ENCODE measurements around the gene NTSR1. TPM values are rescaled to one million over a fixed set of nuclear protein-coding genes. Genes with fewer than 3 reads are reported as not detected.

The NTSR1 gene
- total and polyA plus RNA-seq, 2 of the 8 experiments (the other 6 are each of a cell fraction or from before 2014, with no cell fraction given), result 0.53 to 0.89 TPM

DNA sequence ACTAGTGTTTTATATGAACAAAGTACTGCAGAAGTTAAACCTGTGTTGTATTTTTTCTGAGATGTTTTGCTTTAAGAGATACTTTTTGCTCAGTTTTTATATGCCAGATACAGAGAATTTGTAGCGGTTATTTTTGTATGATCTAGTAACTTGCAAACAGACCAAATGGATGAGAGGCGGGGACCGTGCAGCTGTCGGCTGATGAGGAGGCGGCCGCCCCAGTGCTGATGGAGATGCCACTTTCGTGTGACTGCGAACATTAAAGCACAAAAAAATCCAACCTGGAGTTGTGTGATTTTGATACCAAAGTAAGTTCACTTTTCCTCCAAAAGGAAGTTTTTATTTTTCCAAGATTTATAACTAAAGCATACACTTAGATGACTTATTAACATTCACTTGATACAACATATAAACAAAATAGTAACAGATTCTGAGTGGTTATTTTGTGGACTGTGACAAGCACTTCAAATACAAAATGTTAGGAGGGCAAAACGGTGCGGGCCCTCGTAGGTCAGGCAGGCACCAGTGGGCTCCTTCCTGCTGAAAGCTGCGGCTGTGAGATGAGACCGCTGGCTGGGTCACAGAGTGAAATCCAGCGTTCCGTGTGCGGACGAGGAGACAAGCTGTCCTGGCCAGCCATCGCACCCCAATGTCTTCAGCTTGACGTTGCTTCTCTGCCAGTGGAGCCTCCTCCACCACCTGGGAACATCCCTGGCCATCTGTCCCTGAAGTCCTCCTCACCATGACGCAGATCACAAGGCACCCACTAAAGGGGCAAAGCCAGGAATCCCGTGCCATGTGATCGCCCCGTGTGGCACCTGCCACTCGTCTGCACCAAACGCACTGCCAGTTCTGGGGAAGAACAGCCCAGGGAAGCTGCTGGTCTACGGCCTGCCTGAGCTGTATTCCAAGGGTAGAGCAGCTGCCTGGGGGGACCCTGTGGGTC is 92.0 kb downstream of the NTSR1 start (continued):
- TF ChIP-seq E2F6 (IDR thresholded peaks at IDR 0.05), result no peak
- TF ChIP-seq SIN3A (conservative IDR thresholded peaks at IDR 0.05 in 1 of 2, IDR thresholded peaks at IDR 0.05 in 1 of 2; ENCODE audit: low read depth in 1 of 2, low read length in 2 of 2), result no peak
